Bronchial epithelial cell (primary cell): ENCODE results near the gene IDS. TPM values are rescaled to one million over a fixed set of nuclear protein-coding genes. Genes with fewer than 3 reads are reported as not detected.
"Not testable (repeated sequence)": the region's sequence is repeated elsewhere in the genome, so short reads cannot be mapped to it uniquely, and the experiment has no call there.

Source experiments
- DNase-seq: peaks from one replicate; pipeline ENCODE4 v3.0.0-alpha.2; 2010; ENCODE audit warnings: low read depth
- FAIRE-seq: peaks from 2 replicates; lab custom pipeline; 2011; peaks lifted over from hg19 to GRCh38; lab: Jason Lieb, UNC
- H3K27me3 ChIP-seq: 2 replicates; pipeline ENCODE4 v1.5.1; 2011; ENCODE audit warnings: low read length; ENCODE audit not compliant: control insufficient read depth, insufficient read depth
- H3K36me3 ChIP-seq: 2 replicates; pipeline ENCODE4 v1.5.1; 2011; ENCODE audit warnings: low read length; ENCODE audit not compliant: control insufficient read depth, insufficient read depth
- H3K4me3 ChIP-seq: 2 replicates; pipeline ENCODE4 v1.5.1; 2011; ENCODE audit warnings: mild to moderate bottlenecking, low read depth, low read length, control low read depth
- total RNA-seq: library from RNA; depleted of rRNA; stranded (reverse); fragments of >200 nt; gene quantifications from 2 replicates; pipeline ENCODE4 v1.2.1, GENCODE V29; 2014
- TF ChIP-seq, protein P1 (sequence below): IDR thresholded peaks from 2 replicates; pipeline ENCODE4 v1.5.1; 2011; ENCODE audit warnings: mild to moderate bottlenecking, moderate library complexity, low read length, control low read depth, inconsistent platforms; ENCODE audit not compliant: insufficient read depth, severe bottlenecking

The IDS gene
- total RNA-seq, 1 donor from 2014 or later = 12.4 TPM

DNA sequence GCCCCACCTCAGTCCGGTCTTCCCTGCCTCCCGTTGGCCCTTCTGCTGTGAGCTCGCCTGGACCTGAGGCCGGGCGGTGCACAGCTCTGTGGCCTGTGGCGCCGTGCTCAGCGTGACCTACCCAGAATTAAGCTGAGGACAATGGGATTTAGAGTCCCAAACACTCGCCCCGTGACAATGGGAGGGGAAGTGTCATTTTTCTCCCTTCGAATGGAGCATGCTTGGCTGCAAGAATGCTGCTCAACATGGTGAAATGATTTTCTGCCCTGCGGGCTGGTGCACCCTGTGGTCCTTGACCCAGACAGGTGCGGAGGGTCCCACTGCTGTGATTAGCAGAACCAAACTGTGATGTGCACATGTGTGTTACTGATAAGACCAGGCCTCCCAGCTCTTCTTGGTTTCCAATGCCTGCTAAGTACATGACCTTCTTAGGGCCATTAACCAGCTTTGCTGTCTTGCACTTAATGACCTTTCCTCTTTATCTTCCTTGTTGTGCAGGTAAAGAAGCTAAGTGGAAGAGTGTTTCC, 36.5 kb upstream of the IDS start:
- TF ChIP-seq, protein P1, sequence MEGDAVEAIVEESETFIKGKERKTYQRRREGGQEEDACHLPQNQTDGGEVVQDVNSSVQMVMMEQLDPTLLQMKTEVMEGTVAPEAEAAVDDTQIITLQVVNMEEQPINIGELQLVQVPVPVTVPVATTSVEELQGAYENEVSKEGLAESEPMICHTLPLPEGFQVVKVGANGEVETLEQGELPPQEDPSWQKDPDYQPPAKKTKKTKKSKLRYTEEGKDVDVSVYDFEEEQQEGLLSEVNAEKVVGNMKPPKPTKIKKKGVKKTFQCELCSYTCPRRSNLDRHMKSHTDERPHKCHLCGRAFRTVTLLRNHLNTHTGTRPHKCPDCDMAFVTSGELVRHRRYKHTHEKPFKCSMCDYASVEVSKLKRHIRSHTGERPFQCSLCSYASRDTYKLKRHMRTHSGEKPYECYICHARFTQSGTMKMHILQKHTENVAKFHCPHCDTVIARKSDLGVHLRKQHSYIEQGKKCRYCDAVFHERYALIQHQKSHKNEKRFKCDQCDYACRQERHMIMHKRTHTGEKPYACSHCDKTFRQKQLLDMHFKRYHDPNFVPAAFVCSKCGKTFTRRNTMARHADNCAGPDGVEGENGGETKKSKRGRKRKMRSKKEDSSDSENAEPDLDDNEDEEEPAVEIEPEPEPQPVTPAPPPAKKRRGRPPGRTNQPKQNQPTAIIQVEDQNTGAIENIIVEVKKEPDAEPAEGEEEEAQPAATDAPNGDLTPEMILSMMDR = no peak
- H3K27me3 ChIP-seq = no peaks in the 10 kb centered on the region
- peaks cover 1% of the 10 kb centered on the region for H3K36me3 ChIP-seq
- peak overlapping the region; percentile 61 for H3K4me3 ChIP-seq
- FAIRE-seq (peak; percentile 80), DNase-seq (no peak)

GRCh38 chrX:149540621-149541520, 35.8 kb upstream of the IDS start, which contains the start of gene EOLA1:
Gene EOLA1 (plus strand): TSS chrX:149541012. CDS start chrX:149545631, 4,619 bp downstream.
- peak within 1 kb of the TSS; percentile 61 for H3K4me3 ChIP-seq
- peaks cover 1% of the 10 kb centered on the region for H3K36me3 ChIP-seq
- TF ChIP-seq, protein P1 = no peak
- FAIRE-seq (no peak), DNase-seq (peak; percentile 88)
- no peaks in the 10 kb centered on the region for H3K27me3 ChIP-seq

DNA sequence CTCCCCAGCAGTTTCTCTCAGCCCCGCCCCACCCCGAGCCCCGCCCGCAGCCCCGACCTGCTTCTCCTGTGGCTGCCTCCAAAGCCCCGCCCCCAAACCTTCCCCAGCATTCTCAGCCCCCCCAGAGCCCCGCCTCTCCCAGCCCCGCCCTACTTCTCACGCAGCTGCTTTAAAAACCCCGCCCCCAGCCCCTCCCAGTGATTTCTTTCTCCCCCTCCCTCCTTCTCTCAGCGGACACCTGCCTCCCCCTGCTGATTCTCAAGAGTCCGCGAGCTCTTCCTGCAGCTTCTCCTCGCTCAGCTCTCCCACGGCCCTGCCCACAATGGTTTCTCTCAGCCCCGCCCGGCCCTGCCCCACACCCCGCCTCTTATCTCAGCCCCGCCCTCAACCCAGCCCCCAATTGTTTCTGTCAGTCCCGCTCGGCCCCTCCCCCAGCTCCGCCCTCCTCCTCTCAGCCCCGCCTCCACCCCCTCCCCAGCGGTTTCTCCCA, 35.1 kb upstream of the IDS start:
- DNase-seq = peak; percentile 55
- no peak for FAIRE-seq
- H3K4me3 ChIP-seq = peak overlapping the region; percentile 61
- no peaks in the 10 kb centered on the region for H3K36me3 ChIP-seq
- TF ChIP-seq, protein P1 = no peak
- H3K27me3 ChIP-seq = no peaks in the 10 kb centered on the region

DNA sequence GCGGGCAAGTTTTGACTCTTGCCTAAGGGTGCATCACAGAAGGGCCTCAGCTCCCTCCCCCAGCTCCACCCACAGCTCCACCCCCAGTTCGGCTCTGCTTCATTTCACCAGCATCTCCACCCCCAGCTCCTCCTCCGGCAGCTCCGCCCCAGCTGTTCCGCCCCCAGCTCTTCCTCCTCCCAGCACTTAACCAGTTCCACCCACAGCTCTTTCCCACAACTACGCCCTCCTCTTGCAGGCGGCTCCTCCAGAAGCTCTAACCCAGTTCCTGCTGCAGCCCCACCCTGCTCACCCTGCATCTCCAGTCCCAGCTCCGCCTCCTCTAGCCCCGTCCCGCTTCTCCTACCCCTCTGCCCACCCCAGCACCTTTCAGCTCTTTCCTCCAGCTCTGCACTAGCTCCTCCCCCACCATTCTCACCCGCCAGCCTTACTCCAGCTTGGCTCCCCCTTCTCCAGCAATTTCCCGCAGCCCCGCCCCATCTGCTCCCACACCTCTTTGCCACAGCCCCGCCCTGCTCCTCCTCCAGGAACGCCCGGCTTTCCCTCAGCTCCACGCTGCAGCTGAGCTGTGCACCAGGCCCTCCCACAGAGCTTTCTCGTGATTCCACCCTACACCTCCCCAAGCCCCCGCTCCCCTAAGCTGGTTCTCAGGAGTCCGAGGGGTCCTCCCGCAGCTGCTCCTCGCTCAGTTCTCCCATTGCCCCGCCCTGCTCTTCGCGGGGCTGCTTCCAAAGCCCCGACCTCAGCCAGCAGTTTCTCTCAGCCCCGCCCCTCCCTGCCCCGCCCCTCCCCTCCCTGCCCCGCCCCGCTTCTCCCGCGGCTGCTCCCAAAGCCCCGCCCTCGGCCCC, 34.4 kb upstream of the IDS start:
- Histone ChIP-seq H3K27me3 (no peaks in the 10 kb centered on the region), H3K36me3 (no peaks in the 10 kb centered on the region), H3K4me3 (peak overlapping the region; percentile 43)
- TF ChIP-seq, protein P1 = no peak
- peak; percentile 87 for DNase-seq
- no peak for FAIRE-seq

- not testable (repeated sequence) for H3K4me3 ChIP-seq, H3K27me3 ChIP-seq, DNase-seq, FAIRE-seq, H3K36me3 ChIP-seq
Observed at GRCh38 chrX:149537474-149537873, 32.4 kb upstream of the IDS start.

DNA sequence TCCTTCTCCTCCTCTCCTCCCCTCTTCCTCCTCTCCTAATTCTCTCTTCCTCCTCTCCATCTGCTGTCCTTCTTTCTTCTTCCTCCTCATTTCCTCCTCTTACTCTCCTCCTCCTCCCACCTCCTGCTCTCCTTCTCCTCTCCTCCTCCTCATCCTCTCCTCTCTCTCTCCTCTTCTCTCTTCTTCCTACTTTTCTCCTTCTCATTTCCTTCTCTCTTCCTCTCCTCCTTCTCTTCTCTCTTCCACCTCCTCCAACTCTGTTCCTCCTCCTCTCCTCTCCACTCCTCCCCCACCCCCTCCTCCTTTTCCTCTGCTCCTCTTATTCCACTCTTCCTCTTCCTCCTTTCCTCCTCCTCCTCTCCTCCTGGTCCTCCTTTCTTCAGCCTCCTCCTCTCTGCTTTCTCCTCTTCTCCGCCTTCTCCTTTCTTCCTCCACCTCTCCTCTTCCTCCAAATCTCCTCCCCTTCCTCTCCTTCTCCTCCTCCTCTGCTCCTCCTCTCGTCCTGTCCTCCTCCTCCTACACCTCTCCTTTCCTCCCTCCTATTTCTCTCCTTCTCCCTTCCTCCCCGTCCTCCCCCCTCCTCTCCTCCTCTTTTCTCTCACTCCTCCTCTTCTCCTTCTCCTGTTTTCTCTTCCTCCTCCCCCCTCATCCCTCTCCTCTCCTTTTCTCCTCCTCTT, 30.0 kb upstream of the IDS start:
- not testable (repeated sequence) for FAIRE-seq, H3K36me3 ChIP-seq, DNase-seq, H3K27me3 ChIP-seq, H3K4me3 ChIP-seq

- not testable (repeated sequence) for H3K36me3 ChIP-seq, DNase-seq, H3K27me3 ChIP-seq, H3K4me3 ChIP-seq
- peak; percentile 83 for FAIRE-seq
Observed at GRCh38 chrX:149533999-149534398, 28.9 kb upstream of the IDS start.

DNA sequence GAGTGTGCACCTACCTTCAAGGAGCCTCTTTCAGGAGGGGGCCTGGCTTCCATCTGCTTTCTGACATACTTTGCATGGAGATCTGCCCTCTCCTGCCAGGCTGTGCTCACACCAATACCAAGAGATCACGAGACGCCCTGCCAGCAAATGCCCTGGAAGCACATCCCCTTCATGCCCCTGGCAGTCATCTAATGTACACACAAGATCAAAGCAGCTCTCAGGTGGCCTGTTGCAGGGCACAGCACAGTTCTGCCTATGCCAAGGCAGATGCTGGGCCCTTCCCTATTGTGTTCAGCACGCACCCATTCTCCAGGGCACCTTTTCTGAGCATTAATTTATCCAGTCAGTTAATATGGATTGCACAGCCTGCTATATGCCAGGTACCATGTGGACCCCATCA, 27.8 kb upstream of the IDS start:
- not testable (repeated sequence) for H3K36me3 ChIP-seq, DNase-seq, H3K27me3 ChIP-seq, FAIRE-seq, H3K4me3 ChIP-seq
